Fibroblast of skin of abdomen (primary cell): ENCODE measurements around the gene TOX3.
A peak's percentile ranks its signal among the peaks of the same experiment; 100 is the strongest.

ENCODE experiments used
- DNase-seq: peaks from one replicate; pipeline ENCODE4 v3.0.0-alpha.2; 2013

TOX3 gene

DNA sequence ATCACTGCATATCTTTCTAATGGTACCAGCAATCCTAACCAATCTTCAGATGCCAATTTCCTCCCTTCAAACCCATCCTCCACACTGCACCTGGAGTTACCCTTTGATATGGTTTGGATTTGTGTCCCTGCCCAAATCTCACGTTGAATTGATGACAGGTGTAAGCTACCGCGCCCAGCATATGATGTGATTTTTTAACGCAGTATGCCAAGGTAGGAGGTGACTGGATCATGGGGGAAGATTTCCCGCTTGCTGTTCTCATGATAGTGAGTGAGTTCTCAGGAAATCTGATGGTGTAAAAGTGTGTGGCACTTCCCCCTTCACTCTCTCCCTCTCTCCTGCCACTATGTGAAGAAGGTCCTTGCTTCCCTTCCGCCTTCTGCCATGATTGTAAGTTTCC is 57.0 kb downstream of the TOX3 start:
- no peak for DNase-seq

DNA sequence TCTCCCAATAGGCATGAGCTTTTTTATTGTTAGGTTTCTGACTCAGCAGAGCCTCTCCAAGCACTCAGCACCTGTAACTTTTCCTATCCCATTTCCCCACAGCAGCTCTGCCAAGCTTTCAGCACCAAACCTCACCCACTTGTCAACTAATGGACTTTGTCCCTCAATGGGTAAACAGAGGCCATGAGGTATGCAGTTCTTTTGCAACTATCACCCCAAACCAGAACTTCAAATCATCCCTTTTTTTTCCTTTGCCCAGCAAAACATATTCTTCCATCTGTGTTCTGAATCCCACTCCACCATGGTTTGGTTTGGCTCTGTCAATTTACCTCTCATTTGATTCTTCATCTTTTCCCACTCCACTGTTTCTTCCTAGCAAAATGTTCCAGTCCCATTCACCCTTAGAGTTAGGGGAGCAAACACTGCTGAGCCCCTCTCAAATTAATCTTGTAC is 58.1 kb downstream of the TOX3 start:
- no peak for DNase-seq

DNA sequence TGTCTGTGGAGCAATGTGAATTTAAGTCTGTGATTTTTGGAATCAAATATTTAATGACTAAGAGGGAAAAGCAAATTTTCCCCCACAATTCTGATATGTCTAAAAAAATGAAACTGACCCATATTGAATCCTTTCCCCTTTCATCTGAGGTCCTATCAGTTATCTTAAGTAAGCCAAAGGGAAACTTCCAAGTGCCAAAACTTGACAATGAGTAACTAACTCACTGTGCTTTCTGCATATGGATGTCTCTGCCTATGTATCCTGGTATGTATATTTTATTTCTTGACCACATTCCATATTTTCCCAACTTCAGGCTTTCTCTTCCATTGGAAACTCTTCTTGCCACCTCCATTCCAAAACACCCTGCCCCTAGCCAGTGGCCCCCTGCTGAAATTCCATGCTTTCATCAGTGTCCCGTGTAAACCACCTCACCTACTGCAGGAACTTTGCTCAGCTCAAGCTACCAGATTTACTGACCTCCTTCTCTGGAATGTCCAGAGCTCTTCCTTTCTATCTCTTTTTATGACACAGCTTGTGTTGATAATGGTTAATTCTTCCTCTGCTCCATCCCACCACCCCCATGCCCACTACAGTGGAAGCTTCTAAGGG is 59.0 kb downstream of the TOX3 start:
- no peak for DNase-seq

DNA sequence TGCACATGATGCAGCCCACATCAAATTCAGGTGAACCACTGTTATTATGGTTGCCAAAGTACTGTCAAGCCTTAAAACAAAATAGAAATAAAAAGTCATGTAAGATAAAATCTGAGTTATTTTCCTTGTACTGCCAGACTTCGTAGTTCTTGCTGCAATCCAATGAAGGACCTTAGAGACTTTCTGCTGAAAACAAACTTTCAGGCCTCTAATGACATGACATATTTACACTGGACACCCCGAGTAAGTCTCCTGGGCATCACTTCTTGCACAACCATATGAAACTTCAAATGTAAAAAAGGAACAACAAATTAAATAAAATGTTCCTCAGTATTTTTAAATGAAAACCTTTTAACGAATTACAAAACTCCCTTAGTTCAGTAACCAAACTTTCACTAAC is 66.7 kb downstream of the TOX3 start:
- no peak for DNase-seq

DNA sequence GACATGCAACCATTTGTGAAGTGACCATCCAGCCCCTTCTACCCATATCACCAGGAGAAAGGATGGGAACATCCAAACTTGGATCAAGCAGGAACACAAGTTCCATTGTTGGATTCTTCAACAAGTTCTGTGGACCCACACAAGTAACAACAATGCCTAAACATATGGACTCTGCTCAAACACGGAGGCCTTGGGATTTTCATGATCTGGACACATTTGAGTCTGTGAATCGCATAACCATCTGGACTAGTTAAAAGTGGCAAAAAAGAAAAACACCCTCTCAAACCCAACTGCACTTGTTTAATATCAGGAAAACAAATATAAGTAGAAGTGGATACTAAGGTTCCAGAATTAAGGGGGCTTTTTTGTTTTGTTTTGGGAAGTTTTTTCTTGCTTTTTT is 70.8 kb downstream of the TOX3 start:
- DNase-seq, result no peak

DNA sequence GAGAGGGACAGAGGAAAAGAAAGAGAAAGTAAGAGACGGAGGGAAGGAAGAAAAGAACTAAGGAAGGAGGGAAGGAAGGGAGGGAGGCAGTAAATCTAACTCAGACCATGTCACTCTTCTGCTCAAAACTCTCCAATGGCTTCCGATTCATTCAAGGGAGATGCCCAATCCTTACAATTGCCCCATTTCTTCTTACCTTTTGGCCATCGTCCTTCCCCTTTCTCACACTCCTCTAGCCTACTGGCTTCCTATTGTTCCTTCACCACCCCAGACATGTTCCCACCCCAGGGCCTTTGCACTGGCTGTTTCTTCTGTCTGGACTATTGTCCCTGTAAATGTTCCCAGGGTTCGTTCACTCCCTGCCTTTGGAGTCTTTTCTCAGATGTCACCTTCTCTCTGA is 72.3 kb downstream of the TOX3 start:
- DNase-seq, result no peak

DNA sequence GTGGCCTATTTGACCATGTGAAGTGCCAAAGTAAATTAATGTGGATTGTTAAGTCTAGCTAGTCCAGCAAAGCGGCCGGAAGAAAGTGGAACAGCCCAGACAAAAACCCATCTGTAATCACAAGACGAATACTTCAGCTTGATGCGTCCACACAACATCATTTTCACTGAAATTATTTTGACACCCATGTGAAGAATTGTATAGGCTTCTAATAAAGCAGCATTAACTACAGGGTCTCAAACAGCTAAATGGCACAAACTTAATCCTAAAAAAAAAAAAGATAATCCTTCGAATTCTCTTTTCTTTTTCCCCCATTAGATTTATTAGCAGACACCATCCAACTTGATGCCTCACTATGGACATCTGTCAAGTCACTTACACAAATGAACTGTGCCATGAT is 73.8 kb downstream of the TOX3 start:
- no peak for DNase-seq

DNA sequence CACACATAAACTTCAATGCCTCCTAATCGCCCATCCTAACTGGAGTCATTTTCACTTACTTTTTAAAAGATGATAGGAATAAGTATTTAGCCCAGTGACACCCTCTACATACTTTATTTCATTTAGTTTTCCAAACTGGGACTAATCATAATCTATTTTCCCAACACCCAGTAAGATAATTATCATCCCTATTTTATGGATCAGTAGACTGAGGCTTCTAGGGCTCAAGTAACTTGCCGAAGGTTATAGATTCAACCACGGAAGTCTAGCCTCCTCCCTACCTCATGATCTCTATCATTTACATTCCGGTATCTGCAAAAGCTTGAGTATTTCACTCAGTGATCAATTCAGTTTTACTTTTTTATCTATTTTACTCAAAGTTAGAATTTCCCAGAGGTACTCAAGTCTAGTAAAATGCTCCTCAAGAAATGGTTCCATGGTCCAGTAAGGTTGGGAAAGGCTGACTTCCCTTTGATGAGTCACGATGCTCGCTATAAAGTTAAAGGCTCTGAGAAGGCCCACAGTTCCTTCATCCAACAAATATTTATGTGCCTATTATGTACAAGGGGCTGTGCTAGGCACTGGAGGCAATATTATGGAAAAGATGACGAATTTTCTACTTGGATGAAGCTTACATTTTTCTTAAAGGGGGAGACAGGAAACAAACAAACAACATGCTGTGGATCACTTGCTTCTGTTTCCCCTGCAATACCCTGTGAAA is 75.1 kb downstream of the TOX3 start:
- DNase-seq, result no peak

DNA sequence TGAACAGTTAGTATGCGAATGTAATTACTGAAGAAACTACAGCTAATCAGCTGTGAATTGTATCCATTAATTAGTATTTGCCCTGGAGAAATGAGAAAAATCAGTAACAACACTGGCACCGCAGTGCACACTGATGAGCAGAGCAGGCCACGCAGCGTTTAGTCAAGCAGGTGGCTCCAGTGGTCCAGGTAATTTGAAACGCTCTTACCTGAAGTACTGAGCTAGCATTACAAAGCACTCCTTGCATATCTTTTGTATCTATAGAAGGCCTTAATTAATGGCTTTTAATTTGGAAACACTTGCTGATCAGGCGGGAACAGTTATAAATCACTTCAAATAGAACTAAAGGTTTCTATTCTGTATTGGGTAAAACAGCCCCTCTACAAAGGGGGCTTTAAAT is 76.4 kb downstream of the TOX3 start:
- no peak for DNase-seq

DNA sequence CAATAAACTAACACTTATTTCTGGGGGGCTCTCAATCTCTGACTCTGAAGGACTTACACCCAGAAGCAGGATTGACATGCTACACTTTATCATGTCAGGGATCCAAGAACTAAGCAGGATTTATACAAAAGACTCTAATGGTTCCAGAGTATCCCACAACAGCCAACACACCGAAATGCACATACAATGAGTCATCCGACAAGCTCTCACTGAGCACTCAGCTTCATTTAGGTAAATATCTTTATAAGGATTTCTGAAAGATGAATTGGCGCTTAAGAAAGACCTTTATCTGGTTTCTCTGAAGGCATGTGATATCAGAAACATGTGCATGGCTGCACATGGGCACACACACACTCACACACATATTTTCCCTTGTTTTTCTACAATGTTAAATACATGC is 77.2 kb downstream of the TOX3 start:
- peak; percentile 23 for DNase-seq

DNA sequence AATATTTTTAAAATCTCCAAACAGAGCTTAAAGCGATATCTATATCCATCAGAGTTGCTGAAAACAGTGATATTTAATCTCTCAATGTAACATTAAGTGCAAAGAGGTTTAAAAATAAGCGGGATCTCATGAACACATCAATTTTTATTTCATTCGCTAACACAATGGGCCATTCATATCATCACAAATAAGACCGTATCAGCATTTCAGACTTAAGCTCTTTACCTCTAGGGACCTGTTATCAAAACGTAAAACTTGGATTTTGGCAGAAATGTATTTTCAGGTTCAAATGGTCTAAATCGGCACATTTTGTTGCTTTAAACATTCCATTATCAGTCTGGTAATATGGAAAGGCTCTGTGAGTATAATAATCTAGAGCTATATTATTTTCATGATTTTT is 77.9 kb downstream of the TOX3 start:
- DNase-seq, result no peak

DNA sequence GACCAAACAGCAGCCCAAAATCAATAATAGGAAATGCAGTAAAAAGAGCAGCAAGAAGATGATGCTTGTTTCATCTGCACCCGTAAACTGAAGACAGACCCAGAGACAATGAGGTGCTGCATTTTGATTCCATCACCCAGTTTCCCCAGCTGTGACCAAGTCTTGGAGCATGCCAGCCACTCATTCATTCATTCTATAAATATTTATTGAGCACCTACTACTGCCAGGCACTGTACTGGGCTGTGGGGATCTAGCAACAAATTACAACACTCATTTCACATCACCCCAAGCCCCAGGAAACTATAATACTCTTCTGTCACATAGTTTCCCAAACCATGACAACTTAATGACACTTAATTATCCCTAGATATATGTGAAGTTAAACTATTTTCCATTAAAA is 79.2 kb downstream of the TOX3 start:
- no peak for DNase-seq

DNA sequence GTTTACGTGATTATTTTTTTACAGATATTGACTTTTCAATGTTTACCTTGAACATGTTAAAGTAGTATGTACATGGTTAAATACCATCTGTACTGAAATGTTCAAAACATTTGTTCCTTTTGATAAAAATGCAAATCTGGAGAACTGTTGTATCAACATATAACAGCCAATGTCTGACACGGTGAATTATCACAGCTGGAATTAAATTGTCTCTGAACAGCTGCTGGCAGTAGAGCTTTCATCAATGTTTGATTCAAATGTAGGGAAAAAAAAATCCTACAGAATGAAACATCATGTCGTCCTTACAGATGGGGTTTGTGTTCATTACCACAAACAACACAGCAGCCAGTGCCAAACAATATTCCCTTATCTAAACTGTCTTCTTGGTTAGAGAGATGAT is 79.9 kb downstream of the TOX3 start:
- no peak for DNase-seq

DNA sequence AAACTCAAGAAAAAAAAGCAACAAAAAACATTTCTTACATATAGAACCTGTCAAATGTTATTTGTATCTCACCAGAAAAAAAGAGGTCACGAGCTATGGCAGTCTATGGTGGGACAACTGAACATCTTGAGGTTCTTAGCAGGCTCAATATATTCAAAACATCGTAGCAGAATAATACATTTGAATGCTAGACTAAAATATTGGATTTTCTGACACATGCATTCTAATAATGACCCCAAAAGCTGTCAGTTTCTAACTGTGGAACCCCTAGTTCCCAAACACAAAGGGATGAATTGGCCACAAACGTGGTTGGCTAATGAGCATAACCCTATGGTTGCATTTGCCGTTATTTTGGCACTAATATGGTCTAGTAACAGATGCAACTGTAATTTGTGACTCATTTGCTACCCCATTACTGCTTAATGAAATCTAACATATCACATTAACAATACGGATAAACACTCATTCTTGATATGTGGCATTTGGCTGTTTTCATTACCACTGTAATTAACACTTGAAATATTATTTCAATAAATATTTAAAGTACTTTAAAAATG is 81.2 kb downstream of the TOX3 start:
- DNase-seq, result no peak

DNA sequence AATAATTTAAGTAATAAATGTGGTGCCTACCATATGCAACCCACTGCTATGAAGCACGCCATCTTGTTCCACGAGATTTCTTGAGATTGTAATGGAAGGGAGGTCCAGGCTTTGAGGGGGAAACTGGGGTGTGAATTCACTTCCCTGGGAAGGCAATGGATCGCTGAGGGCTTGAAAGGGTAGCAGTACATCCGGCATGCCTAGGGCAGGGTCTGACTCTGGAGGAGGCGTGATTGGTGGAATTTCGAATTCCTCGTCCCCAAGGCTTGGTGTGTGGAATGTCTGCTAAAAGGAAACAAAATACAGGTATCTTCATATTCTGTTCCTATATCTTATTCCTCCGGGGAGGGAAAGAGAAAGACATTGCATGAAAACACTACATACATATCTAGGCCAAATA is 83.0 kb downstream of the TOX3 start:
- DNase-seq, result no peak

DNA sequence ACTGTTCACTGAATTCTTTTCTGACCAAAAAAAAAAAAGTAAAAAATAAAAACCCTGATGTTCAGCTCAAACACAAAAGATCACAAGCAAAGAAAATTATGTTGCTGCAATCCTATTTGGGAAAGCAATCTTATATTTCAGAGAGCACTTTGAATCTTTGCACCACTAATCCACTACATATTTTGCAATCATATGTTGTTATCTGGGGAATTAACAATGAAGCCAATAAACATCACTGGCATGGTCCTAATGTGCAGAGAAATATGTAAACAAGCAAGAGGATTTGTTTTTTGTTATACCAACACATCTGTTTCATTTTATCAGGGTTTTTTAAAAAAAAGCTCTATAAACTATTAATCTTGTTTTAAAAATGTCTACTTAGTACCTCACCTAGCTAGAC is 84.1 kb downstream of the TOX3 start:
- DNase-seq, result no peak

DNA sequence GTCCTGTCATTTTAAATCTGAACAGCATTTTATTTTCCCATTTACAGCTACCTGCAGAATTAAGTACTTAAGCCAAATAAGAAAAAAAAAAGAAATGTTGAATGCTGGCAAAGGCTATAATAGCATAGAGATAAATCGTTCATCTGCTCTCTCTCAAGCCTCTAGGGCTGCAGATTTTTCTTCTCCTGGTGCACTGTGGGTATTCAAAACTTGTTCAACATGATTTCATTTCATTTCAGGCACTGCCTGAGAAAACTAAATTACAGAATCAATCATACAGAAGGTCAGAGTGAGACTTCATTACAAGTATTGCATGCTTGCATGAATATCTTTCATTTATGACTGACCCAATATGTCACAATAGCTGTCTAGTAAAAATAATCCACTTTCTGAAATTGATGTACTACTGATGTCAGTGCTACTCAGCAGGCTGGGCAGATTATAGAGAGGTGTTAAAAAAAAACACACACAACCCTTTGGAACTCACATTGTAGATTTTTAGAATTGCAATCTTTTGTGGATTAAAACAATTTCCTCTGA is 86.2 kb downstream of the TOX3 start:
- DNase-seq, result no peak

DNA sequence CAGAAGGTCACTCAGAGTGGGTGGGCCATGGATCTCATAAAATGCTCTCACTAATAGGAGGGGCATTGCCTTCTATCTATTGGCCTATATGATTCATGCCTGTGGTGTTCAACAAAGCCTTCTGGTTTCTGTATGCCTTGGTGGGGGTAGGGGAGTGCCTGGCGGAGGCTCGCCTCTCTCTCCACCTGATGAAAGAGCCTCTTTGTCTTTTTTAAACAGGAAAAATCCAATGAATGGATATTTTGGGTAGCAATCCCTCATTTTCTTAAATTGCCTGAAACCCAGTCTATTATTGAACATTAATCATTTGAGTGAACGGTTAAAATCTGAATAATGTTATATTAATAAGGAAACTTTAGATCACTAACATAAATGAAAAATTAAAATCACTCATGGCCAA is 90.6 kb downstream of the TOX3 start:
- DNase-seq, result no peak

DNA sequence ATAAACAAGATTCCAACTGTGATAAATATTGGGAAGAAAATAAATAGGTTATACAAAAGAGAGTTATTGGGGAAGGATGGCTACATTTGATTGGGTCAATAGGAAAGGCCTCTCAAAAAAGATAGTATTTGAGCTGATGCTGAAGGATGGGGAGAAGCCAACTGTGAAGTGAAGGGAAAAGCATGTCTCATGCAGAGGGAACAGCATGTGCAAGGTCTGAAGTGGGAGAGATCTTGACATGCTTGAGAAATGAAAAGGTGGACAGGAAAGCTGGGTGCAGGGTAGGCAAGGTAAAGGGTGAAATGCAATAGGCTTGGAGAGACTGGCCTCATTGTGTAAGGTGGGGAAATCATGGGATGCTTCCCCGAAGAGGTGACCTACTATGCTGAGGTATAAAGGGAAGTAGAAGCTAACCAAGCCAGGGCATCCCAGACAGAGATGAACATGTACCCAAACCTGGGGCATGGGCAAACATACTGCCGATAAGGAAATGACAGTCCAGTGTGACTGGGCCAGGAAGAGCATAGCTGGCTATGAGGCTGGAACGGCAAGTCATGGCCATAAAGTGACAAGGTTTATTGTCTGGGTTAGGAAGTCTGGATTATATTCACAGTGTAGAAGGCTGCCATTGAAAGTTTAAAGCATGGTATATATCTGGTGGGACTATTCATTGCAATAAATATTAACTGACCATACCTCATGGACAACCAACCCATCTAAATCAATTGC is 91.2 kb downstream of the TOX3 start:
- DNase-seq, result no peak

DNA sequence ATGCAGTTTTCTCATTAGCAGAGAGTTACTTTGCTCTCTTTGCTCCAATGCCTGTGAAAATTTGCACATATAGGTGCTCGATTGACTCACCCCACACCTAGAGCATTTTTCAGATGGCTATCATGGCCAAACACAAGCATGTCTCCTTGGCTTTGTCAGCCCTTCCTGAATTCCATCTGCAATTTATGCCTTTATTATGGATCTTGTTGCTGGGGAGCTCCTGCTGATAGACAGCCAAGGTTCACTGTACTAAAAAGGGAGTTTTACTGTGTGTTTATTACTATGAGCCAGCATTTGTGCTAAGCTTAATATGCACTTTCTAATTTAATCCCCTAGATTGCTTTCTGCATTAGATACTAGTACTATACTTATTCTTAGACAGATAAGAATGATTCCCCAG is 93.3 kb downstream of the TOX3 start:
- DNase-seq, result no peak

DNA sequence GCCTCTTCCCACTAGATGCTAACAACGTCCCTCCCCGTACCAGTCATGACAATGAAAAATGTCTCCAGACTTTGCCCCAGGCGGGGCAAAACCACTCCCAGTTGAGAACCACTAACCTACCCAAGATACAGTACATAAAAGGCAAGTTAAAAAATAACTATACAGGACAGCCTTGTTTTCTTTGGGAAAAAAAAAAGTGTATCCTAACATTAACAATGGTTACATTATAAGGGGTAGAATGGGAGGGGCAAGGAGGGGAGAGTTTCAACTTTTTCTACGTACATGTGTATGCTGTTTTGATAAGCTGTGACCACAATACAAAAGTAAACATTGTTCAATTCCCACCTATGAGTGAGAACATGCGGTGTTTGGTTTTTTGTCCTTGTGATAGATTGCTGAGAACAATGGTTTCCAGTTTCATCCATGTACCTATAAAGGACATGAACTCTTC is 94.9 kb downstream of the TOX3 start:
- DNase-seq, result no peak

DNA sequence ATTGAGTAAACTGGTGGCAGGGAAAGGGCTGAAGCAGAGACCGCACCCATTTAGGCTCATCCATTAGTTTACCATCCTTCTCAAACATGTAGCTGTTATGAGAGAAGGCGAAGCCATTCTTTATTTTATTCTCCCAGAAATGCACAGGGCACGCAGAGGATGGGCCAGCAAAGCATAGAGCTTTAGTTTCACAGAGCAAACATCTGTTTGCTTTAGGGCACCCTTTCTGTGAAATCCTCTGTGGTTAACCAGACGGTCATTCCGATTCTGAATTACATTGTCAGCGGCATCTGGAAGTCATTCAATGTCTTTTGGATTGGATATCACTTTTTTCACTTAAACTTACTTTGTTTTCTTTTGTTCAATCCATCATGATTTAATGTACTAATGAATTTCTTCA is 96.0 kb downstream of the TOX3 start:
- peak; percentile 26 for DNase-seq

DNA sequence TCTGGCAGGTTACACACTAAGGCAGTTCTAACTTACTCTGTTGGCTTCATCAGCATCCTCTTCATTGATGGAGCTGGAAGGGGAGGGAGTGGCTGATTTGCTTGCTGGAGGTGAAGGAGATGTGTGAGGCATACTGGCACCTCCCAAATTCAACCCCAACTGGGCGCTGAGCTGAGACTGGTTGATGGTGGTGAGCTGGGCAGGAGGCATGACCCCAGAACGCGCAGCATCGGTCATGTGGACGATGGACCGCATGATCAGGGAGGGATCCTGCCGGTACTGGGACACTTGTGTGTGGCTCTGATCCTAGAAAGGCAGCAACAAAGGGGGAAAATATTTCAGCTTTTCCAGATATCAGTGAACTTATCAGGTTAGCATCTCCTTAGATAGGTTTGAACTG is 96.7 kb downstream of the TOX3 start:
- no peak for DNase-seq
